Measurements from ENCODE around the gene FAM76B. TPM values are rescaled to one million over a fixed set of nuclear protein-coding genes. Genes with fewer than 3 reads are reported as not detected.

The FAM76B gene
- total RNA-seq, 1 donor from 2014 or later: 22.6 TPM

DNA sequence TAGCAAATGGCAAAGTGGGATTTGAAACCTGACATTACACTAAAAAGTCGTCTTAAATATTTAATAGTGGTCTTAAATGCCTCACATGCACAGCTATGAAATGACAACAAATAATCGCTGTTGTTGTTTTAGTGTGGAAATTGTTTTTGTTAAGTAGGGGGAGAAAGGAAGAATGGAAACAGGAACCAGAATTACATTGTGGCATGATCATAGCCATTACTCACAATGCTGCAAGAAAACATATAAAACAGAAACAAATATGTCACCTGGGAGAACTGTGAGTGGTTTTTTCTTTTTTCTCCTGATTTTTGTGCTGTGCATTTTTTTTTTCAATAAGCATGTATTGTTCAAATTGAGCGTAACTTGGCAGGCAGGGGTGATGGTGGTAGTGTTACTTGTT, 22.9 kb downstream of the FAM76B start:
- ATAC-seq: no peak
- no peak for DNase-seq
- TF ChIP-seq, protein P1, sequence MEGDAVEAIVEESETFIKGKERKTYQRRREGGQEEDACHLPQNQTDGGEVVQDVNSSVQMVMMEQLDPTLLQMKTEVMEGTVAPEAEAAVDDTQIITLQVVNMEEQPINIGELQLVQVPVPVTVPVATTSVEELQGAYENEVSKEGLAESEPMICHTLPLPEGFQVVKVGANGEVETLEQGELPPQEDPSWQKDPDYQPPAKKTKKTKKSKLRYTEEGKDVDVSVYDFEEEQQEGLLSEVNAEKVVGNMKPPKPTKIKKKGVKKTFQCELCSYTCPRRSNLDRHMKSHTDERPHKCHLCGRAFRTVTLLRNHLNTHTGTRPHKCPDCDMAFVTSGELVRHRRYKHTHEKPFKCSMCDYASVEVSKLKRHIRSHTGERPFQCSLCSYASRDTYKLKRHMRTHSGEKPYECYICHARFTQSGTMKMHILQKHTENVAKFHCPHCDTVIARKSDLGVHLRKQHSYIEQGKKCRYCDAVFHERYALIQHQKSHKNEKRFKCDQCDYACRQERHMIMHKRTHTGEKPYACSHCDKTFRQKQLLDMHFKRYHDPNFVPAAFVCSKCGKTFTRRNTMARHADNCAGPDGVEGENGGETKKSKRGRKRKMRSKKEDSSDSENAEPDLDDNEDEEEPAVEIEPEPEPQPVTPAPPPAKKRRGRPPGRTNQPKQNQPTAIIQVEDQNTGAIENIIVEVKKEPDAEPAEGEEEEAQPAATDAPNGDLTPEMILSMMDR (IDR thresholded peaks at IDR 0.05): no peak
- no peaks in the 10 kb centered on the region for H3K27me3 ChIP-seq (ENCODE audit: low read depth)
- intact Hi-C loops (cut with DNase I): loop anchor here (10.0 kb wide), 1 partner anchor 612 kb away; no protein-coding TSS in a partner anchor
- H3K27ac ChIP-seq: no peak overlapping the region
- H3K4me3 ChIP-seq: no peak overlapping the region
- no peaks in the 10 kb centered on the region for H3K9me3 ChIP-seq
- H3K36me3 ChIP-seq: peaks cover 31% of the 10 kb centered on the region
- no peaks in the 10 kb centered on the region for H3K4me1 ChIP-seq

DNA sequence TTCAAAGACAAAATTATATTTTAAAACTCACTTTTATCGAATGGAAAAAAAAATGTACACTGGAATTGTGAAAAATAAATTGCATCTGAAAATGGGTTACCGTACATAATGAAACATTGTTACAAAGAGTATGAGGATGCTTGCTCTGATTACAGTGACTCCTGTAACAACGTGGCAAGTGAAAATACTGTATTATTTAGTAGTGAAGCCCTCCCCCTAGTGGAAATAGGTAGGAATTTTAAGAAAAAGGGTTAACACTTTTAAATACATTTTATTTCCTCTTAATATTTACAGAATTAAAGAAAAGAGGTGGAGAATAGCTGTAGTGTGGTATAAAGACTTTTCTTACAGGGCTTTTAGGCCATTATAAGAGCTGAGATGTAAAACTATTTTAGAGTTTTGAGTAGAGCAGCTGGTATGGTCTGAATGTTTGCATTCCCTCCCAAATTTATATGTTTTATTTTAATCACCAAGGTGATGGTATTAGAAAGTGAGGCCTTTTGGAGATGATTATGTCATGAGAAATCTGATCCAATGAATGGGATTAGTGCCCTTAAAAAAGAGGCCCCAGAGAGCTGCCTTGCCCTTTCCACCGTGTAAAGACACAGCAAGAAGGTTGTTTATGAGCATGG, 25.2 kb downstream of the FAM76B start:
- Histone ChIP-seq H3K27ac (no peak overlapping the region), H3K9me3 (no peaks in the 10 kb centered on the region), H3K4me3 (no peak overlapping the region), H3K27me3 (ENCODE audit: low read depth) (no peaks in the 10 kb centered on the region), H3K36me3 (peaks cover 8% of the 10 kb centered on the region), H3K4me1 (no peaks in the 10 kb centered on the region)
- intact Hi-C loops (cut with DNase I): loop anchor here (10.0 kb wide), 1 partner anchor 610 kb away; no protein-coding TSS in a partner anchor
- ATAC-seq (peak; percentile 74 to 76), DNase-seq (no peak)
- TF ChIP-seq, protein P1 (IDR thresholded peaks at IDR 0.05): peak; percentile 66

DNA sequence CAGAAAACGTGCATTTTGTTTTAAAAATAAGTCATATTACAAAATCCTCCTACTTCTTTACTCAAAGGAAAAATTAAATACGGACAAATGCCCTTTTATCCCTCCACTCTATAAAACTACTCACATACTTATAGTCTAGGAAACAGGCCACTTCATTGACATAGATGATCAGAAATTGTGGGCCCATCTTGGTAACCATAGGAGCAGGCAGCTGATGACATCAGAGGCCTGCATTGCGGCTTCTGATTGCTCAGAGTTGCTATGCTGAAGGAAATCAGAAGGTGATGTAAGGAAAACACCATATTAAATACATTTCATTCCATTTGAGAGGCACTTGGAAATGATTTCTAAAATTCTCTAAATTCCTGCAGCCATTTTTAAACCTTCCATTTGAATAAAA, 27.0 kb downstream of the FAM76B start:
- TF ChIP-seq, protein P1 (IDR thresholded peaks at IDR 0.05): no peak

DNA sequence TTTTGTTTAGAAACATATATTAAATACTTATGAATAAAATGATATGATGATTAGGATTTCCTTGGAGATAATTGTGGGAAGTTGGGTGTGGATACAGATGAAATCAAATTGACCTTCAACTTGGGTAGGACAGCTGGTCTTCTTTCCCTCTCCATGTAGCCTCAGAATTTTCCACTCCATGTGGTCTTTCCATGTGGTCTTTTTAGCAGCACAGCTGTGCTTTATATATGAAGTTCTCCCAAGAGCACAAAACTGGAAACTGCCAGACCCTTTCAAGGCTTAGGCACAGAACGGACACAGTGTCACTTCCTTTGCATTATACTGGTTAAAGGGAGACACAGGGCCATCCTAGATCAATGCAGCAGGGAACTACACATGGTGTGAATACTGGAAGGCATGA, 28.6 kb downstream of the FAM76B start:
- Histone ChIP-seq H3K4me3 (no peak overlapping the region), H3K9me3 (no peaks in the 10 kb centered on the region), H3K27ac (no peak overlapping the region), H3K4me1 (no peaks in the 10 kb centered on the region), H3K27me3 (ENCODE audit: low read depth) (no peaks in the 10 kb centered on the region), H3K36me3 (no peaks in the 10 kb centered on the region)
- ATAC-seq: no peak
- intact Hi-C loops (cut with DNase I): loop anchor here (10.0 kb wide), 1 partner anchor 606 kb away; no protein-coding TSS in a partner anchor
- TF ChIP-seq, protein P1 (IDR thresholded peaks at IDR 0.05): no peak
- no peak for DNase-seq

More for the DNA sequence above, 27.0 kb downstream of the FAM76B start:
- Histone ChIP-seq H3K27ac (no peak overlapping the region), H3K9me3 (no peaks in the 10 kb centered on the region), H3K4me1 (no peaks in the 10 kb centered on the region), H3K4me3 (no peak overlapping the region), H3K36me3 (no peaks in the 10 kb centered on the region), H3K27me3 (ENCODE audit: low read depth) (no peaks in the 10 kb centered on the region)
- ATAC-seq: no peak
- no peak for DNase-seq
- intact Hi-C loops (cut with DNase I): loop anchor here (10.0 kb wide), 1 partner anchor 608 kb away; no protein-coding TSS in a partner anchor

DNA sequence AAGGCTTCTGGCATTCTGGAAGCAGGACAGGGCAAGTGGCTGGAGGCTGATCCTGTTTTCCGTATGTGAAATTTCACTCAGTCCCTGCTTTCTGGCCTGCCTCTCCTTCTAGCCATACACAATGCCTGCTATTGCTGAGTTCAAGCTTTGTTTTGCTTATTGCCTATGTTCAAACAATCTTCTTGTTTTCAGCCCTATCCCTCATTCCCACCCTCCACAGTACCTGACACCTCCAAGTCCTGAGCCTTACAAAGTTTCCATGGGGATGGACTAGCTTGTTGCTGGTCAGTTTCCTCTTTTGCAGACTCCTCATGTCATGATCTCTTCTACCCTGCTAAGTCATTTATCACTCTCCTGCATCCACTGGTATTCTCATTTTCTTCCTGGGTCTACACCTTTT, 38.1 kb downstream of the FAM76B start:
- Histone ChIP-seq H3K36me3 (no peaks in the 10 kb centered on the region), H3K4me3 (no peak overlapping the region), H3K4me1 (no peaks in the 10 kb centered on the region), H3K27me3 (ENCODE audit: low read depth) (no peaks in the 10 kb centered on the region), H3K9me3 (no peaks in the 10 kb centered on the region), H3K27ac (no peak overlapping the region)
- no peak for DNase-seq
- intact Hi-C loops (cut with DNase I): no loop called here
- TF ChIP-seq, protein P1 (IDR thresholded peaks at IDR 0.05): no peak
- no peak for ATAC-seq
